Breast epithelium (tissue), 4 donors: ENCODE data around the gene GPR161. TPM values are rescaled to one million over a fixed set of nuclear protein-coding genes. Genes with fewer than 3 reads are reported as not detected.

Experiments used
- DNase-seq, 2 donors: peaks; one replicate each; pipeline ENCODE4 v3.0.0-alpha.2; 2019; ENCODE audit warnings: low spot score in 2 of 2
- H3K27ac ChIP-seq, 2 donors: fragments of 200-600 bp; sonication (generic) in 1 of 2; one replicate each; pipeline ENCODE4 v1.5.1; 2016 to 2019; ENCODE audit warnings: mild to moderate bottlenecking in 1 of 2
- H3K27me3 ChIP-seq, 2 donors: fragments of 200-600 bp; sonication (generic) in 1 of 2; one replicate each; pipeline versions ENCODE4 v1.5.1 to v1.6.0; 2017 to 2019; ENCODE audit warnings: control low read depth in 1 of 2, mild to moderate bottlenecking in 1 of 2
- H3K36me3 ChIP-seq: fragments of 200-600 bp; one replicate; pipeline ENCODE4 v1.5.1; 2019
- H3K4me1 ChIP-seq, 2 donors: fragments of 200-600 bp; sonication (generic); one replicate each; pipeline ENCODE4 v1.5.1; 2016 to 2019; ENCODE audit warnings: control low read depth in 1 of 2
- H3K4me3 ChIP-seq, 3 donors: fragments of 200-600 bp; sonication (generic); 1 replicate in 2 of 3; 2 replicates in 1 of 3; pipeline ENCODE4 v1.5.1; 2016 to 2019; ENCODE audit warnings: mild to moderate bottlenecking in 3 of 3, moderate library complexity in 2 of 3
- H3K9me3 ChIP-seq, 2 donors: fragments of 200-600 bp; sonication (generic) in 1 of 2; one replicate each; pipeline ENCODE4 v1.5.1; 2016 to 2019; ENCODE audit warnings: control low read depth in 1 of 2
- POLR2A ChIP-seq: fragments of 450-650 bp; IDR thresholded peaks from one replicate; pipeline ENCODE4 v1.6.1; 2016; ENCODE audit warnings: antibody characterized with exemption, mild to moderate bottlenecking, moderate library complexity
- POLR2AphosphoS5 ChIP-seq, 3 donors: sonication (generic); formaldehyde crosslinking; IDR thresholded peaks; one replicate each; pipeline ENCODE4 v1.6.1; 2017; ENCODE audit warnings: antibody characterized with exemption in 3 of 3
- intact Hi-C: fragments of 100-400 bp; cut with DNase I; formaldehyde crosslinking; loops from one replicate; pipeline ENCODE4 v1.15.1; 2023; ENCODE audit warnings: low total_unique reads
- total RNA-seq, 3 donors: library from RNA; depleted of rRNA; stranded (reverse); fragments of >200 nt; gene quantifications; one replicate each; pipeline ENCODE4 v1.1.0, GENCODE V29; 2016
- TF ChIP-seq, protein P1 (sequence below), 3 donors: fragments of 450-650 bp; IDR thresholded peaks; one replicate each; pipeline ENCODE4 v1.5.1; 2016 to 2017; ENCODE audit warnings: antibody characterized with exemption in 3 of 3, mild to moderate bottlenecking in 3 of 3, moderate library complexity in 3 of 3

The GPR161 gene
- total RNA-seq, 3 donors from 2014 or later, result 2.8 to 5.6 (median 4.5) TPM

DNA sequence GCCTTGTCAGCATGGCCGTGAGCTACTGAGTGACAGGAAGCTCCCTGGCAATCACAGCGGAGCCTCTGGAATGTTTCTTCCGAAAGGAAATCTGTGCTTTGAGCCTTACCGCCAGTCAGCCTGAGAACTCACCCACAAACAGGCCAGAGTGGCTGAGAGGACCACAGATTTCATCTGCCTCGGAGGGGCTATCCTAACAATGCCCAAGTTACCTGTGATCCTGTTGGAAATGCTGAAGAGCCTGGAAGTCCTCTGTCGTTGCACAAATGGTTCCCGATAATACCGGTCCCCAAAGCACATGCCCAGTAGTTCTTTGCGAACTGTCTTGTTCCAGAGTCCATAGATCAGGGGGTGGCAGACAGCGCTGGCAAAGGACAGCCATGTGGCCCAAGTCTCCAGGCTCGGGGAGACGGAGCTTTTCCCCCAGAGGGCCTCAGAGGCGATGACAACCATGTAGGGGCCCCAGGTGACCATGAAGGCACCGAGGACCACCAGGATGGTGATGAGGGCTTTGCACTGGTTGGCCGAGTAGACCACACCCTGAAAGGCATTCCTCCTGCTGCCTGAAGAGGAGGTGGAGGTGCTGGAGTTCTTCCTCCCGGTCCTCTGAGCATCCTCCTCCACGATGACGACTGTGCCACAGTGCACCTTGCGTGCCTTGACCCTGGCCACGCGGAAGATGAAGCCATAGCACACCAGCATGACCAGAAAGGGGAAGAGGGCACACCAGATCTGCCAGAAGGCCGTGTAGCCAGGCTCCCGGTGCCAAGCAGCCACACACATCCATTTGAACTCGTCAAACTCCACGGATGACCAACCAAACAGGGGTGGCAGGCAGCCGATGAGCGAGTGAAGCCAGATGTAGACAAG, 40.2 kb downstream of the GPR161 start:
- DNase-seq, result no peak
- Histone ChIP-seq H3K9me3 (no peaks in the 10 kb centered on the region), H3K27me3 (no peaks in the 10 kb centered on the region), H3K4me3 (no peak overlapping the region), H3K36me3 (no peaks in the 10 kb centered on the region), H3K4me1 (no peaks in the 10 kb centered on the region), H3K27ac (no peak overlapping the region)
- TF ChIP-seq, protein P1, sequence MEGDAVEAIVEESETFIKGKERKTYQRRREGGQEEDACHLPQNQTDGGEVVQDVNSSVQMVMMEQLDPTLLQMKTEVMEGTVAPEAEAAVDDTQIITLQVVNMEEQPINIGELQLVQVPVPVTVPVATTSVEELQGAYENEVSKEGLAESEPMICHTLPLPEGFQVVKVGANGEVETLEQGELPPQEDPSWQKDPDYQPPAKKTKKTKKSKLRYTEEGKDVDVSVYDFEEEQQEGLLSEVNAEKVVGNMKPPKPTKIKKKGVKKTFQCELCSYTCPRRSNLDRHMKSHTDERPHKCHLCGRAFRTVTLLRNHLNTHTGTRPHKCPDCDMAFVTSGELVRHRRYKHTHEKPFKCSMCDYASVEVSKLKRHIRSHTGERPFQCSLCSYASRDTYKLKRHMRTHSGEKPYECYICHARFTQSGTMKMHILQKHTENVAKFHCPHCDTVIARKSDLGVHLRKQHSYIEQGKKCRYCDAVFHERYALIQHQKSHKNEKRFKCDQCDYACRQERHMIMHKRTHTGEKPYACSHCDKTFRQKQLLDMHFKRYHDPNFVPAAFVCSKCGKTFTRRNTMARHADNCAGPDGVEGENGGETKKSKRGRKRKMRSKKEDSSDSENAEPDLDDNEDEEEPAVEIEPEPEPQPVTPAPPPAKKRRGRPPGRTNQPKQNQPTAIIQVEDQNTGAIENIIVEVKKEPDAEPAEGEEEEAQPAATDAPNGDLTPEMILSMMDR (IDR thresholded peaks at IDR 0.05), result no peak
- no peak for TF ChIP-seq POLR2A
- no peak for TF ChIP-seq POLR2AphosphoS5 (IDR thresholded peaks at IDR 0.05)
- intact Hi-C loops, result no loop called here

DNA sequence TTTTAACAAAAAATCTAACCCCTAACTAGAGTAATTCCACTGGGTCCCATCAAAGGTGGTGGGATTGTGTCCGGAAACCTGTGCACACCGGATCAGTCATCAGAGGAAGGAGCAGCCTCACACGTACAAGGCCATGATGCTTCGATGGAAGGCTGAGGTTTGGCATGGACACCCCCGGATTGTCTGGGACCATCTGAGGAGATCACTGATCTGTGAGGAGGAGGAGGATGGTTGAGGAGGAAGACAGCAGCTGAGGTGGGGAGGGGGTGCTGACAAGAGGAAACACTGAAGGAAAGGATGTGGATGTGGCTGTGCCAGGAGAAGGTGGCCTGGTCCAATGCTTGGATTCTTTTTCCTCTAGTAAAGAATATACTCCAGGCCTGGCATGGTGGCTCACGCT, 41.3 kb downstream of the GPR161 start:
- intact Hi-C loops, result no loop called here

DNA sequence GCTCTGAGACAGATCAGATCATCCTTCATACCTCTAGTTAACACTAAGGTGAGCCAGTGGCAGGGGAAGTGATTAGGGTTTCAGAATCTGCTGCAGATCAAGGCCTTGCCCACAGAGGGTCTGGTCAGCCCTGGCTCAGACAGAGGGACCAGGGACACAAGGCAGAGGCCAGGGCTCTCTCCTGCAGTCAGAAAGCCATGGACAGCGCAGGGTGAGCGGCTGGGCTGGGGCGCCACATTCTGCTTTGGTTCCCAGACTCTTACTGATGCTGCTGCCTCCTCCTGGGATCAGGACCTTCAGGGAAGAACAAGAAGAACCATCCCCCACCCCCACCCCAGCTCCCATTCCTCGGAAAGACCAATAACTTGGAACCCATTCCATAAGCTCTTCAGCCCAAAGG, 43.1 kb downstream of the GPR161 start:
- Histone ChIP-seq H3K27ac (no peak overlapping the region), H3K9me3 (no peaks in the 10 kb centered on the region), H3K27me3 (no peaks in the 10 kb centered on the region), H3K4me3 (no peak overlapping the region), H3K4me1 (no peaks in the 10 kb centered on the region), H3K36me3 (no peaks in the 10 kb centered on the region)
- intact Hi-C loops, result no loop called here
- no peak for DNase-seq
- no peak for TF ChIP-seq POLR2AphosphoS5 (IDR thresholded peaks at IDR 0.05)
- TF ChIP-seq, protein P1 (IDR thresholded peaks at IDR 0.05), result no peak
- TF ChIP-seq POLR2A, result no peak

More for the DNA sequence above, 41.3 kb downstream of the GPR161 start:
- Histone ChIP-seq H3K4me1 (no peaks in the 10 kb centered on the region), H3K27me3 (no peaks in the 10 kb centered on the region), H3K9me3 (no peaks in the 10 kb centered on the region), H3K27ac (no peak overlapping the region), H3K4me3 (no peak overlapping the region), H3K36me3 (no peaks in the 10 kb centered on the region)
- DNase-seq, result no peak
- TF ChIP-seq POLR2AphosphoS5 (IDR thresholded peaks at IDR 0.05) (no peak), POLR2A (no peak)
- TF ChIP-seq, protein P1 (IDR thresholded peaks at IDR 0.05), result no peak

DNA sequence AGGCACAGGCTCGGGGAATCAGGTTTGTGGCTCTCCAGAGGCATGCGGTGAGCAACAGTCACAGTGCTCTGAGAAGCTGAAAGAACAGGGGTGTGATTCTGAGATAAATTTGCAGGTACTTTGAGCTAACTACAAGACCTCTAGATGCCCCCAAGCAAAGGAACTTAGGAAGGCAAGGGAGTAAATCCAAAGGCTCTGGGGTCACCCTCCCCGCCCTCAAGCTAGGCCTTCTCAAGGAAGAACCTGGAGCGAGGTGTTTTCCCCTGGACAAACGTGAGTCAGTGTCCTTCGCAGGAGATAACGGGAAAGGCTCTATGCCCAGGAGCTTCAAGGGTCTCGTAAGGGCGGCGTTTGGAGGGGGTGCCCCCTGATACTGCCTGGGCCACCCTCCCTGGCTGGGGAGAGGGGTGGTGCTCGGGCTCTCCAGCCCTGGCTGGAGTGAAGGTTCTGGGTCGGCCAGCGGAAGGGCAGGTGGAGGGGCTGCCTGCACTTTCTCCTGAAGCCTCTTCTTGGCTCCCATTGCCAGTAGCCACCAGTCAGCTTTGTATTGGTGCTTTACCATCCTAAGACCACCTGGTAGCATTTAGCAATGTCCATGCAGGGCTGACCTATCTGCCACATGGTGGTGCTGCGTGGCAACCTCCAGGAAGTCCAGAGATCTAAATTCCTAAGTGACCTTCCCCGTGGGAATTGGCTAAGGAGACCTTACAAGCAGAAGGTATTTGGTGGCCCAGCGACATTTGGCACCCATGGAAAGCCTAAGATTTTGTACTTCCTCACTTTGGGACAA, 44.0 kb downstream of the GPR161 start:
- H3K4me1 ChIP-seq, result no peaks in the 10 kb centered on the region
- no peak for DNase-seq
- no peaks in the 10 kb centered on the region for H3K9me3 ChIP-seq
- H3K27me3 ChIP-seq, result no peaks in the 10 kb centered on the region
- TF ChIP-seq POLR2A, result no peak
- no peak for TF ChIP-seq POLR2AphosphoS5 (IDR thresholded peaks at IDR 0.05)
- TF ChIP-seq, protein P1 (IDR thresholded peaks at IDR 0.05), result no peak
- no peak overlapping the region for H3K4me3 ChIP-seq
- H3K27ac ChIP-seq, result no peak overlapping the region
- intact Hi-C loops, result no loop called here
- no peaks in the 10 kb centered on the region for H3K36me3 ChIP-seq
